RWPE1 (cell line): Measurements from ENCODE around the gene SSH3.

Source experiments
- CTCF ChIA-PET: fragments of 350-600 bp; sonication (Branson Sonifier 250); formaldehyde crosslinking; extraction: SDS; loops from one replicate; lab custom pipeline; 2021; lab: Yijun Ruan, JAX
- POLR2A ChIA-PET: fragments of 400-600 bp; formaldehyde crosslinking; extraction: SDS; loops from one replicate; lab custom pipeline; 2020; ENCODE audit warnings: antibody characterized with exemption; ENCODE audit not compliant: low non-redundant PET; lab: Yijun Ruan, JAX
- DNase-seq: peaks from one replicate; pipeline ENCODE4 v3.0.0; 2012; ENCODE audit warnings: low spot score
- H3K27ac ChIP-seq: fragments of 450-650 bp; 2 replicates; pipeline ENCODE4 v1.5.1; 2017
- TF ChIP-seq, protein P1 (sequence below): fragments of 450-650 bp; conservative IDR thresholded peaks from 2 replicates; pipeline ENCODE4 v1.5.1; 2017; ENCODE audit warnings: low read depth, mild to moderate bottlenecking

SSH3 gene

DNA sequence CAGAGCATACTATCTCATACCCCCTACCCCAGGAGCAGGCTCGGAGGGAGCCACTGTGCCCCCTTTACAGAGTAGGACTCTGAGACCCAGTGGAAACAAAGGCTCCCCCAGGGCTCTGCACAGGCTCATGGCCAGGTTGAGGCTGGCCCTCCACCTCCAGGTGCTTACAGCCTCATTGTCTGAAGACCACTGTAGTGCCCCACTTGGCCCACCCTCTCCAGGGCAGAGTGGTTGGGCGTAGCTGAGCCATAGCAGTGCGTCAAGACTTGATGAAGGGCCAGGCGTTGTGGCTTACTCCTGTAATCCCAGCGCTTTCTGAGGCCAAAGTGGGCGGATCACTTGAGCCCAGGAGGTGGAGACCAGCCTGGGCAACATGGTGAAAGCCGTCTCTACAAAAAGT, 12.5 kb upstream of the SSH3 start:
- DNase-seq = no peak
- POLR2A ChIA-PET = interaction anchor here (0.9 kb wide), 1 partner anchor 17 kb away, joined by 9 read pairs; no protein-coding TSS in a partner anchor
- TF ChIP-seq, protein P1, sequence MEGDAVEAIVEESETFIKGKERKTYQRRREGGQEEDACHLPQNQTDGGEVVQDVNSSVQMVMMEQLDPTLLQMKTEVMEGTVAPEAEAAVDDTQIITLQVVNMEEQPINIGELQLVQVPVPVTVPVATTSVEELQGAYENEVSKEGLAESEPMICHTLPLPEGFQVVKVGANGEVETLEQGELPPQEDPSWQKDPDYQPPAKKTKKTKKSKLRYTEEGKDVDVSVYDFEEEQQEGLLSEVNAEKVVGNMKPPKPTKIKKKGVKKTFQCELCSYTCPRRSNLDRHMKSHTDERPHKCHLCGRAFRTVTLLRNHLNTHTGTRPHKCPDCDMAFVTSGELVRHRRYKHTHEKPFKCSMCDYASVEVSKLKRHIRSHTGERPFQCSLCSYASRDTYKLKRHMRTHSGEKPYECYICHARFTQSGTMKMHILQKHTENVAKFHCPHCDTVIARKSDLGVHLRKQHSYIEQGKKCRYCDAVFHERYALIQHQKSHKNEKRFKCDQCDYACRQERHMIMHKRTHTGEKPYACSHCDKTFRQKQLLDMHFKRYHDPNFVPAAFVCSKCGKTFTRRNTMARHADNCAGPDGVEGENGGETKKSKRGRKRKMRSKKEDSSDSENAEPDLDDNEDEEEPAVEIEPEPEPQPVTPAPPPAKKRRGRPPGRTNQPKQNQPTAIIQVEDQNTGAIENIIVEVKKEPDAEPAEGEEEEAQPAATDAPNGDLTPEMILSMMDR = no peak
- H3K27ac ChIP-seq = peak overlapping the region; percentile 98
- CTCF ChIA-PET = no interaction called here

DNA sequence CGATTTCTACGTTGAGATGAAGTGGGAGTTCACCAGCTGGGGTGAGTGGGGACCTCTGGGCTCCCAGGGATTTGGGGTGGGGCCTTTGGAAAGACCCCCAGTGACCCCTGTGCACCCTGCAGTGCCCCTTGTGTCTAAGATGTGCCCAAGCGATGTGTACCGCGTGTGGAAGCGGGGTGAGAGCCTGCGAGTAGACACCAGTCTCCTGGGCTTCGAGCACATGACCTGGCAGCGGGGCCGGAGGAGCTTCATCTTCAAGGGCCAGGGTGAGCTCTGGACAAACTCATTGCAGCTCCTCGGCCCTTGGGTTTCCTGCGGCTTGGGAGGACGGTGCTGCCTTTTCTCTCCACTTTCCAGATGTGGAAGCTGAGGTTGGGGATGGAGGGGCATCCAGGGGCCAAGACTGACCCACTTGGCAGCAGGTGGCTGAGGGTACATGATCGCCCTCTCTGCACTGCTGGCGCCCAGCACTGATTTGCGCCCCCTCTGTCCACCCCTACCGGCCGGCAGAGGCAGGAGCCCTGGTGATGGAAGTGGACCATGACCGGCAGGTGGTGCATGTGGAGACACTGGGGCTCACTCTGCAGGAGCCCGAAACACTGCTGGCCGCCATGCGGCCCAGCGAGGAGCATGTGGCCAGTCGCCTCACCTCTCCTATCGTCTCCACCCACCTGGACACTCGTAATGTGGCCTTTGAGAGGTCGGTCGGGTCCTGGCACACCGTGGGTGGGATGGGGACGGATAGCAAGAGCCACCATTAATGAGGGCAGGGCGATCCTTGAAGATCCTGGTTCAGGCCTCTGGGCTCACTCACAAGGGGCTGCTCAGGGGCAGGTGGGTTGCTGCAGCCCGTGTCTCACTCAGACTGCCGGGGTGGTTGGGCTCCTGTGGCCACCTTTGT, 11.6 kb upstream of the SSH3 start:
- no peak for DNase-seq
- peak overlapping the region; percentile 98 for H3K27ac ChIP-seq
- TF ChIP-seq, protein P1 = no peak
- CTCF ChIA-PET = interaction anchor here (0.5 to 0.6 kb wide), 2 partner anchors 26 to 1010 kb away, joined by 3 to 6 read pairs; no protein-coding TSS in a partner anchor
- POLR2A ChIA-PET = interaction anchor here (0.9 to 1.1 kb wide), 2 partner anchors 11 to 17 kb away, joined by 4 to 9 read pairs; partner anchors contain the start of gene SSH3

DNA sequence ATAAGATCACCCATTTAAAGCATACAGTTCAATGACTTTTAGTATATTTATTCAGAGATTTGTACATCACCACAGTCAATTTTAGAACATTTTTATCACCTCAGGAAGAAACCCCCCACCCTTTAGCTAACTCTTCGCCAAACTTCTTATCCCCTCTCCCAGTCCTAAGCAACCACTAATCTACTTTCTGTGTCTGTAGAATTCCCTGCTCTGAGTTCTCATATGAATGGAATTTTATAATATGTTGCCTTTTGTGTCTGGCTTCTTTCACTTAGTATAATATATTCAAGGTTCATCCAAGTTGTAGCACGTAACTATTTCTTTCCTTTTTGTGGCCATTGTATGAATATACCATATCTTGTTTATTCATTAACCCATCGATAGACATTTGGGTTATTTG, 10.7 kb upstream of the SSH3 start:
- DNase-seq = no peak
- ChIA-PET POLR2A (no interaction called here), CTCF (interaction anchor here (1.1 kb wide), 1 partner anchor 10 kb away, joined by 3 read pairs; no protein-coding TSS in a partner anchor)
- TF ChIP-seq, protein P1 = no peak
- no peak overlapping the region for H3K27ac ChIP-seq

DNA sequence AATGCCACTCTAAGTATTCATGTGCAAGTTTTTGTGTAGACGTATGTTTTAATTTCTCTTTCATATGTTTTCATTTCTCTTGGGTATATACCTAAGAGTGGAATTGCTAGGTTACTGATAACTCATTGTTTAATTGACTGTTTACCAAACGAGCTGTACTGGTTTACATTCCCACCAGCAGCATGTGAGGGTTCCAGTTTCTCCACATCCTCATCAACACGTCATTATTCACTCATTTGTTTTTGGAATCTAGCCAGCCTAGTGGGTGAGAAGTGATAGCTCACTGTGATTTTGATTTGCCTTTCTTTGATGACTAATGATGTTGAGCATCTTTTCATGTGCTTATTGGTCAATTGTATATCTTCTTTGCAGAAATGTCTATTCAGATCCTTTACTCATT, 10.2 kb upstream of the SSH3 start:
- ChIA-PET CTCF (interaction anchor here (1.1 kb wide), 1 partner anchor 9 kb away, joined by 3 read pairs; no protein-coding TSS in a partner anchor), POLR2A (no interaction called here)
- no peak for DNase-seq
- TF ChIP-seq, protein P1 = no peak
- H3K27ac ChIP-seq = no peak overlapping the region

DNA sequence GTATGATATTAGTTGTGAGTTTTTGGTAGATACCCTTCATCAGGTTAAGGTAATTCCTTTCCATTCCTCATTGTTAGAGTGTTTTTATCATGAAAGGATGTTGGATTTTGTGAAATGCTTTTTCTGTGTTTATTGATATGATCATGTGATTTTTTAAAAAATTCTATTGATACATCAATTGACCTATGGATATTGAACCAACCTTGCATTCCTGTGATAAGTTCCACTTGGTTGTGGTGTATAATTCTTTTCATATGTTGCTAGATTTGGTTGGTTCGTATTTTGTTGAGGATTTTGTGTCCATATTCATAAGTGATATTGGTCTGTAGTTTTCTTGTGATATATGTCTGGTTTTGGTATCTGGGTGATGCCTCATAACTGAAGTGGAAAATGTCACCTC, 7.5 kb upstream of the SSH3 start:
- POLR2A ChIA-PET = no interaction called here

DNA sequence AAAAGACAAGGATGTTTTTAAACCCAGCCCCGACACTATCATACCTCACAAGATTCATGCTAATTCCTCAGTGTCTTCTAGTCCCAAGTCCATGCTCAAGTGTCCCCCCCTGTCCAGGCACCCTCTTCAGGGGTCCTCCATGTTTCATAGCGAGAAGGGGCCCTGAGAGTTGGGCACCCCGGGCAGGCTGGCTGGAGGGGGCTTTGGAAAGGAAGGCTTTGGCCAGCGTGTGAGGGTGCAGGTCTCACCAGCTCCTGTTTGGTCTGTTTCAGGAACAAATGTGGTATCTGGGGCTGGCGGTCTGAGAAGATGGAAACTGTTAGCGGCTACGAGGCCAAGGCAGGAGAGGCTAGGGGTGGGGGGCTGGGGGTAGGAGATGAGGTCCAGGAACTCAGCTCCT, 4.5 kb upstream of the SSH3 start:
- TF ChIP-seq, protein P1 = no peak
- peak overlapping the region; percentile 99 for H3K27ac ChIP-seq
- DNase-seq = no peak
- ChIA-PET CTCF (interaction anchor here (0.6 kb wide), 3 partner anchors 10 to 638 kb away, joined by 3 to 6 read pairs (median 4); no protein-coding TSS in a partner anchor), POLR2A (interaction anchor here (0.8 kb wide), 1 partner anchor 18 kb away, joined by 3 read pairs; no protein-coding TSS in a partner anchor)

More for the DNA sequence above, 7.5 kb upstream of the SSH3 start:
- TF ChIP-seq, protein P1 = no peak
- DNase-seq = no peak
- H3K27ac ChIP-seq = no peak overlapping the region
- CTCF ChIA-PET = no interaction called here
